GM21723 (cell line): ENCODE results near the gene JMJD6.
A peak's percentile ranks its signal among the peaks of the same experiment; 100 is the strongest.

ENCODE experiments used
- ATAC-seq: cut with Tn5 transposase; IDR thresholded peaks from one replicate; pipeline ENCODE4 v1.9.1; 2021; ENCODE audit warnings: mild to moderate bottlenecking, moderate library complexity; ENCODE audit not compliant: unreplicated experiment

The JMJD6 gene

DNA sequence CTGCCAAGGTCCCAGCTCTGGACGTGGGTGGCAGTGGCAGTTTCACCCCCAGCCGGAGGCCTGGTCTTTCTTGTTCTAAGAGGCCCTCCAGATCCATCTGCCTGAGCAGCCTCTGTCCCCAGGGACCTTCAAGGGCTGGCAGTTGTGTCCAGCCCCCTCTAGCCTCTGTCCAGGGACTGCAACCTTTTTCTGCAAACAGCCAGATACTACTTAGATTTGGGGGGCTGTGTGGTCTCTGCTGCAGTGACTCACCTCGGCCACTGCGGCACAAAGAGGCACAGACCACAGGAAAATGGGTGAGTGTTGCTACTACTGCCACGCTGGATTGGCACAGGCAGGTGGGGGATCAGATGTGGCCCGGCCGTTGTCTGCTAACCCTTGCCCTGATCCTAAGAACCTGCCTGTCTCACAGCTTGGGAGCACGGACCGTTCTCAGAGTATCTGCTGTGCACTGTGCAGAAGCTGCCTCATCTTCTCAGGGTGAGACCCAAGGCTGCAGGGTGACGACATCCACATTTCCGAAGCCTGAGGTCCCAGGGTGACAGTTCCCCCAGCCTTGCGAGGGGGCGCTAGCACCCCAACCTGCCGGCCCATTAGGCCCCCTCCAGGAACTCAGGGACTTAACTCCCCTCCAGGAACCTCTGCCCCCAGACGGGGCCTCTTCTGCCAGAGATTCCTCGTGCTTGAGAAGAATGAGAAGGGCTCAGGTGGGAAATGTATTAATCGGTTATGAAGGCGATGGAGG, 43.2 kb downstream of the JMJD6 start:
- no peak for ATAC-seq

DNA sequence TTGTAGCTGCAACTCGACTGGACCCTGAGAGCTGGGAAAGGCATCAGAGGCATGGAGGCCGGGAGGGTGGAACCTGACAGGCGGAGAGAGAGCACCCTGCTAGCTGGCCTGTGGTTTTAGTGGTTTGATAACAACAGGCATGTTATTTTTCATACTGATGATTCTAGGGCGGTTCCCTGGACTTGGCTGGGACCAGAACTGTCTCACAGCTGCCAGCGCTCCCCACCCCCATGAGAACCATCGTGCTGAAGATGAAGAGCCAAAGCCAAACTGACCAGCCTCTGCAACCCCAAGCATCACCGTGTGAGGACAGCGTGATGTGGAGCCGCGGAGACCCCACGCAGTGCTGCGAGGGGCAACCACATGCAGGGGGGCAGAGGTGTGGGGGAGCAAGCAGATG, 44.1 kb downstream of the JMJD6 start:
- no peak for ATAC-seq

DNA sequence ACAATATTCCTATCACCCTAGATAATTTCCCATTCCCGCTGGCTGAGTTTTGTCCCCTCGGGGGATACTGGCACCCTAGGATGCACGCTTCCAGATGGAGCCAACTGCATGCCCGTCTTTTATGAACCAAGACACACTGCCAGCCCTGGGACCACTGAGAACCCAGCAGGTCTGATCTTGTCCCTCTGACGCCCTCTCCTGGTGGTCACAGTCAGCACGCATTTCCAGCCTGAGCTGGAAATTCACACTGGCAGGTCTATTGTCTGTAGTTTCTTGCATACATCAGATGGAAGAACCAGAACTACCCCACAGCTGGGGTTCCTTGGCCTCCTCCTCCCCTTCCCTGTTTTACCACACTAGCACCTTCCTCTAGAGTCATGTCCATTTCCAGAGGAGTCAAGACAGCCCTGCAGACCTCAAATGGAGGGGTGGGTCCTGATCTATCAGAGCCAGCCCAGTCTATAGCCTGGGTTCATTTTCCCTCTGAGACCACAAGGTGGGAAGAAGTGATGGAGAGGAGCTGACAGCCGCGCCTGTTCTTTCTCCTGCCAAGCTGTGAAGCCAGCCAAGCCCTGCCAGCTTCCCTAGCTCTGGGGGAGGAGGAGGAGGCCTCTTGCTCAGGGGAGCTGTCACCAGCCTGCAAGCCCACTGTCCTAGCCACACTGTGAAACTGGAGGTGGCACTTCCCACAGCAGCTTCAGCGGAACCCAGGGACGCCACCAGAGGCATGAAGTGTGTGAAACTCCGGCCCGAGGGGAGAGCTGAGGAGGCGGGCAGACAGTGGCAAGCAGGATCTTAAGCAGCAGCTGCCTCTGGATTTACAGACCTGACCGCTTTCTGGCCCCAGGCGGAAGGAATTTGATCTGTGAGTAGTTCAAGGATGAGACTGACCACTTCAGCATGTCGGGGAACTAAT, 44.9 kb downstream of the JMJD6 start:
- ATAC-seq: no peak

DNA sequence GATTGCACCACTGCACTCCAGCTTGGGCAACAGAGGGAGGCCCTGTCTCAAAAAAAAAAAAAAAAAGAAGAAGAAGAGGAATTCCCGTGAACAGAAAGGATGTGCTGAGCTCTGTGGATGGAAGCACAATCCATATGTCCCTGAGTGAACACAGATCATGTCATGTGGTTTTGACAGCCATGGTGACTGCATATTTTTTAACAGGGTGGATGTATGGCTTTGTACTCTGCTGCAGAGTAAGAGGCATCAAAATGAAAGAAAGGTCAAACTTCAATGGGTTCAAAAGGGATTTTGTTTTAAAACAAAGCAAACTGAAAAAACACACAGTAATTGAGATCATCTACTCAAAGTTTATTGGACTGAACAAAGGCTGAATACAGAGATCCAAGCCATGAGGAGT, 47.2 kb downstream of the JMJD6 start:
- no peak for ATAC-seq

DNA sequence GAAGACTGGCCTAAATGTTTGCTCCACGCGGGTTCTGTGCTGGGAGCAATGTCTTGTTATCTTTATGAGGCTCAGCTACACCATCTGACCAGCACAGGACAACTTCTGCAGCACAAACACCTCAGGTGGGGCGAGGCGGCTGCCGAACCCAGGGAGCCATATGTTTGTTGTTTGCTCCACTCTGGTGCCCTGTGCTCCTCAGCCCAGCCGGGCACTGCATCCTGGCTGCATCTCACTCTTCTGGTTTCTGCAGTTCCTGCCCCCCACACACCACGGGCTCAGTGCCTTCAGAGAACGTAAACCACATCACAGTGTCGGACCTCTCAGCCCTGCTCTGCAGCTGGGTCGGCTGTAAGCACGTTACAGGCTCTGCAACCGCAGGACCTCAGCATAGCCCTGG, 48.1 kb downstream of the JMJD6 start:
- ATAC-seq: no peak

DNA sequence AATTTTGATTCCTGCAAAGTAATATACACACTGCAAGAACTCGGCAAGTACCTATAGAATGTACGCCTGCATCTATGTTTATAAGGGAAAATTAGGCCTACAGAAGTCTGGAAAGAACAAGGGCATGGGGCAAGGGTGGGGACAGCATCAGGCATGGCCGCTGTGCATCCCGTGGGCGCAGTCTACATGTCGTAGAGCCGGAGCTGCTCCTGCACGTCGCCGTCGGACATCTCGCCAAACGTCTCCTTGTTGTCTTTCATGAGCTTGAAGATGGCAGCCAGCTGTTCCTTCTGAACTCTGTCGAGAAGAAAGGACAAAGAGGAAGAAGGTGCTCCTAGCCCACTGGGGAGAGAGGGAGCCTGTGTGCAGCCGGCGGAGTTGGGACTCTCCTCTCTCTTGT, 49.0 kb downstream of the JMJD6 start:
- no peak for ATAC-seq

DNA sequence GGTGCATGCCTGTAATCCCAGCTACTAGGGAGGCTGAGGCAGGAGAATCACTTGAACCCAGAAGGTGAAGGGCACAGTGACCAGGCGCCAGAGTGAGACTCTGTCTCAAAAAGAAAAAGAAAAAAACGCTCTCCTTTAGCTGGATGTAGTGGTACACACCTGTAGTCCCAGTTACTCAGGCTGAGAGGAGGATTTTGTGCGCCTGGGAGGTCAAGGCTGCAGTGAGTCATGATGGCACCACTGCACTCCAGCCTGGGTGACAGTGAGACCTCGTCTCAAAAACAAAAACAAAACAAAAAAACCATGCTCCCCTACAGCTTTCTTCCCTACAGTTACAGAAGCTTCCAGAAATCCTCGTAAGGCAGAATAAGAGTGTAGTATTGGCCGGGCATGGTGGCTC, 49.8 kb downstream of the JMJD6 start:
- no peak for ATAC-seq

DNA sequence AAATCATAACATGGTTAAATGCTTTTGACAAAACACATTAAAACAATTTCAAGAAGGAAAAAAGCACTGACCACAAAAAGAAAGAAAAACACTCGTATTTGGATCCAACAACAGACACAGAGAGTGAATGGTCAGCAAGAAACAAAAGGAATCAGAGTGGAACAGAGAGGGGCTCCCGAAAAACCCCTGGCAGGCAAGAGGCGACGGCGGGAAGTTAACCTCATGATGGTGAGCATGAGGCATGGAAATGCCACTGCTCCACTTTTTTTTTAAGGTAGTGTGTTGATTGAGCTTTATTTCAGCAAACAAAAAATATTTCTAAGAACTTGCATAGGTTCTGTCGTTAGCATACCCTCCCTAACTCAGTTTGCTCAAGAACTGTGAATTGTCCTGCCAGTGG, 50.8 kb downstream of the JMJD6 start:
- no peak for ATAC-seq

DNA sequence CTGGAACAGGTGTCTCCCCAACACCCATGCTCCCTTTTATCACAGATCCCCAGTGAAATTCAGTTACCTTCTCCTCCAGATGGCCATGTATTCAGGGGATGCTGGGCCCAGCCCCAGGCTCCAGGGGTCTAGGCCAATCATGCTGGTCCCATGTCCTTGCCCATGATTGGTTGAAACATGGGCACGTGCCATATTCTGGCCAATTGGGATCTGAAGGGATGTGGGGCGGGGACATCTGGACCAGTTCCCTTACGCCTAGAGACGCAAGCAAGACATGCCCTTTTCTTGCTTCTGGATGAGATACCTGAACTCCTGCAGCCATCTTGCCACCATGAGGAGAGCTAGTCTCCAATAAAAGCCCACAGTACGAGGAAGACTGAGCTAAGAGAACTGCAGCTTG, 51.8 kb downstream of the JMJD6 start:
- ATAC-seq: no peak

DNA sequence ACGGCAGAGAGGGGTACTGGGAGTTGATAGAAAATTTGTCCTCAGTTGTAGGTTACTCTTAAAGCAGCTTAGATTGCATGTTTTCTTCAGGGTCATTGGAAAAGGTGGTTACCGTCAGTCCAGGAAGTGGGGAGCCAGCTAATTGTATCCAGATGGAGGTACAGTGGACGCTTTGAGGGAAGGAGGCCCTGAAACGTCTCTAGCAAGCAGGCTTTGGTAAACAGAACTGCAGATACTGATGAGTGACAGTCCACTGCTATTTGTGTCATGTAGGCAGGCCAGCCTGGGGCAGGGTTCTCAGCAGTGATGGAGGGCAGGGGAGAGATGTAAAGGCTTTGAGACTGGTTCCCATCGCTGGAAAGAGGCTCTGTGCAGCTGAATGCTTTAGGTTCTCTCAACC, 52.7 kb downstream of the JMJD6 start:
- ATAC-seq: no peak

DNA sequence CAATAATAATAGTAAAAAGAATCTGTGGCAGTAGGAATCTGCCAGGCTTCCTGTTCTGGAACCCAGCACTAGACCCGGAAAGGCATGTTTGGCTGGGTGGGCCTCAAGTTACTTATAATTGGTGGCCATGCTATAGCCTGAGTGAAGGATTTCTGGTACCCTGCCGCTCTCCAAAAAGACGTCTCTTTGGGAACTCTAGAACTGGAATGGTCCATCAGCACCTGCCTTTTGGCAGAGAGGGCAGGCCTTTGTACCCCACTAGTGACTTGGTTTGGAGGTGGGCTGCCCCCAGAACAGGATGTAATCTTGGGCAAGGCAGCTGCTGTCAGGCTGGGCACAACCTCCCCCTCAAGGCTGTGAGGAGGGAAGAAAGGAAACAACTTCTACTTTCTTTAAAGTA, 53.5 kb downstream of the JMJD6 start:
- no peak for ATAC-seq

DNA sequence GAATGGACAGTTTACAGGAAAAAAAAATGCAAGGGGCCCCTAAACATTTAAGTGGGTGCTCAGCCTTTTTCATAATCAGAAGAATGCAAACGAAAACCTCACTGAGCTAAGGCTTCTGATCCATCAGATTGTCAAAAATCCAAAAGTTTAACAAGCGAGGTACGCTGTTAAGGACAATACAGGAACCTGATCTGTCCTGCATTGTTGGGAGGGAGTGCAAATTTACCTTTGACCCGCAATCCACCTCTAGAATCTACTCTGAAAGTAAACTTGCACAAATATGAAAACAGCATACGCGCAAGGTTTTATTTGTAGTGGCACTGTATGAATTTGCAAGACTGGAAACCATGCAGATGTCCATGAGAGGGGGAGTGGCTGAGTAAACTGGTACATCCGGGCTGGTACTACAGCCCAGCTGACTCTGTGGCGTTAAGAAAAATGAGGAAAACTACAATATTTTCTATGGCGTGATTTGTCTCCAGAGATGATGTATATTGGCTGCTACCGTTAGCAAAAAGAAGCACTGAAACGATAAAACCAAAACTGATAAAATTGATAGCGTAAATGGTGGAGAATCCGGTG, 54.0 kb downstream of the JMJD6 start:
- no peak for ATAC-seq

DNA sequence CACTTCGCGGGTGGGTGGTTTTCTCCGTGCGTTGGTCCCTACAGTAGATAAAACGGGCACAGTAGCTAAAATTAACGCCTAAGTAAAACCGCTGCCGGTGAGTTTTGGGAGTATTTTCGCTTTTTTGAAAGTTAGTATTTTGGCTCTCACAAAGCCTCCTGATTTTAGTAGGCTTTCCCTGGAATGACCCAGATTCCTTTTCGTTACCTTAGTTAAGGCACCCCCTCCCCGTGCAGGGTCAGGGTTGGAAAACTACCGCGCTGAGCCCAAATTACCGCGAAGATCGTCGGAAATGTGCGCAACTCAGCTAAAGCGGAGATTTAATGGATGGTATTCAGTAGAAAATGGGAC, 54.5 kb downstream of the JMJD6 start:
- ATAC-seq: no peak

DNA sequence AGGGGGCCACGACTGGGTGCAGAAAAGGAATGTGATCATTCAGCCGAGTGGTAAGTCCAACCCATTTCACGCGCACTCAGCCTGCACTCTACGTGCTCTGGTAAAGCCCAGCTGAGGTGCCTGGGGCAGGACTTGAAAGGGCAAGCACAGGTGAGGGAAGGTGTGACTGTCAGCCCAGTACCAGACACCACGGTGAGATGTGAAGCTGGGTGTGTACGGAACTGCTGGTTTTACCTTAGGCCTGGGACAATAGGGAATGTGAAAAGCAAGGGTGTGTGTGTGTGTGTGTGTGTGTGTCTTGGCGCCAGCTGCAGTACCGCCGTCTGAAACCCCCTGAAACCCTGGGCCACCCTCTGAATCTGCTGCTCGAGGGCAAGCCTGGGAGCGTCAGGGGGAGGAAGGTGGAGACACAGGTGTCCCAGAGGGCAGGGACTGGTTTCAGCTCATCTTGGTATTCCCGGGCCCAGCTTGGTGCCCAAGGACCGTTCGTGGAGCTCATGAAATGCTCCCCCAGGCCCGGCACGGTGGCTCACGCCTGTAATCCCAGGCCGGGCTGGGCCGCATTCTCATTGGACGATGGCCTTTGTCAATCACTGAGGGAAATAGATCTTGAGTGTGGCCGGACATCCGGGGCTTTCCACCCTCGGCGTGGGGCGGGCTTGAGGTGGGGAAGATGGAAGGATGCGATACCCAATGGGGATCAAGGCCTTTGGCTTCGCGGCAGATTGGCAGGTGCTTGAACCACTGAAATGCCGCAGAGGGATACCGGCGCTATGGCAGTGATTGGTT, 55.1 kb downstream of the JMJD6 start:
- peak; percentile 97 for ATAC-seq

DNA sequence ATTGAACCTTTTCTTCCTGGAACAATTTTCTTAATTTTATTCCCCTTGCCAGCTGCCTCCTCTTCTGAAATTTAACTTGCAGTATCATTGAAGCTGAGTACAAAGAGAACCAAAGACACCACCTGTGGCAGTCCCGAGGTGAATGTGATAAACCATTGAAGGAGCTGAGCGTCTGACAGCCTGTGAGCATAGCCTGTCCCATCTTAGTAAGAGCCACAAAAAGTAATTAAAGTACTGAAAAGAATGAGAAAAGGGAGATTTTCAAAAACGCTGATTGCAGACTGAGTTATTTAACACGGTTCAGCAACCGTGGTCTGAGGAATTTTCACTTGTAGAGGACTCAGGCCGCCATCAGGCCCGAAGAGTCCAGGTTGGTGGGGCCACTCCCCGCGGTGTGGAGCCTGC, 55.7 kb downstream of the JMJD6 start:
- no peak for ATAC-seq

DNA sequence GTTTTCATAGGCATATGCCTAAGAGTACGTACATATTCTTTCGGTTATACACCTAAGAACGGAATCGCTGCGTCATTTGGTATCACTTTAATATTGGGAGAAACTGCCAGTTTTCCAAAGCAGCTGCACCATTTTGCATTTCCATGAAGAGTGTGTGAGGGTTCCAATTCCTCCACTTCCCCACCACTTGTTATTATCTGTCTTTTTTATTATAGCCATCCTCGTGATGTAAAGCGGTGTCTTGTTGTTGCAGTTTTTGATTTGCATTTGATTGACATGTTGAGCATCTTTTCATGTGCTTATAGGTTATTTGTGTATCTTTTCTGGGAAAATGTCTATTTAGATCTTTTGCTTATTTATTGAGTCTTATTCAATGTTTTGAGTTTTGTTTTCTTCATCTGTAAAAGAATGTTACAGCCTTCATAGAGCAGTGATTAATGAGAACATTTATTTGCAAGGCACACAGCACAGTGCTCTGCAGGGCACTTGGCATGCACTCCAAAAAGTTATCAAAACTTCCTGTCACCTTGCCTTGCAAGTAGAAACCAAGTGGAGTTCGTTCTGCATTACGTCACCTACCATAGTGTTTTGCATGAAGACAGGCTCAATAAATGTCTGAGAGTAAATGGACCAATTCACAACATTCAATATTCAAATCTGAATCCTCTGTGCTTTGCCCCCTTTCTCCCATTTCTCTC, 56.2 kb downstream of the JMJD6 start:
- no peak for ATAC-seq
